K562 (cell line): ENCODE results near the gene FBXL13.

Experiments used
- HDAC2 ChIP-seq: fragments of 450-650 bp; IDR thresholded peaks from 2 replicates; pipeline ENCODE4 v1.6.1; 2016; ENCODE audit warnings: mild to moderate bottlenecking
- SMC3 ChIP-seq: conservative IDR thresholded peaks from 2 replicates; pipeline ENCODE4 v1.6.1; 2011; ENCODE audit warnings: low read depth, low read length, improper control_type of control experiment; ENCODE audit not compliant: insufficient read depth
- ZNF584 ChIP-seq: fragments of 200-800 bp; sonication (Bioruptor generic); IDR thresholded peaks from 2 replicates; pipeline ENCODE4 v1.6.1; 2016; ENCODE audit warnings: low read depth, mild to moderate bottlenecking, missing genetic modification characterization, missing compliant biosample characterization
- ZNF707 ChIP-seq: fragments of 250-450 bp; sonication (Bioruptor Pico); conservative IDR thresholded peaks from 2 replicates; pipeline ENCODE4 v1.8.0; 2022; ENCODE audit warnings: inconsistent platforms, mild to moderate bottlenecking, moderate library complexity

GRCh38 chr7:102991077-102991539 is 83.5 kb downstream of the FBXL13 start:
- TF ChIP-seq SMC3 (no peak), ZNF707 (CRISPR knock-in tag) (no peak), ZNF584 (CRISPR knock-in tag) (no peak; the same call in 1 of the 2 replicates), HDAC2 (no peak)
